ENCODE measurements around the gene NOS1.
"Not testable (repeated sequence)": the region's sequence is repeated elsewhere in the genome, so short reads cannot be mapped to it uniquely, and the experiment has no call there.

NOS1 gene

DNA sequence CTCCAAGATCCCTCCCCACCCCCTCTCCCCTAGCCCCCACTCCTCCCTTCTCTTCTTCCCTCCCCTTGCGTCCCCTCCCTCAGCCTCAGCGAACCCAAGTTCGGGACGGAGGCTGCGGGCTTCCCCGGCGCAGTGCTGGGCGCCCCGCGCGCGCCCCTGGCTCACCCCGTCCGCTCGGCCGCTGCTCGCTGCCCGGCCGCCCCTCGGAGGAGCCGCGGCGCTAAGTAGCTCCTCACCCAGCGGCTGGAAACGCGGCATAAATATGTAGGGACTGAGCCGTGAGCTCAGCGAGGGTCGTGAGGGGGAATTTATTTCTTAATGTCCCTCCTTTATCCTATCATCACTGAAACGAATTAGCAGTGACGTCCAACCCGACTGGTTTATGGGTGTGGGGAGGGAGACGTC is at the start of gene NOS1:
NOS1 (minus strand) TSS at position 280 of the 405 bp plus-strand sequence. CDS start 30,557 bp downstream, outside the sequence.
- DNase-seq (ENCODE audit: low spot score), result no peak

DNA sequence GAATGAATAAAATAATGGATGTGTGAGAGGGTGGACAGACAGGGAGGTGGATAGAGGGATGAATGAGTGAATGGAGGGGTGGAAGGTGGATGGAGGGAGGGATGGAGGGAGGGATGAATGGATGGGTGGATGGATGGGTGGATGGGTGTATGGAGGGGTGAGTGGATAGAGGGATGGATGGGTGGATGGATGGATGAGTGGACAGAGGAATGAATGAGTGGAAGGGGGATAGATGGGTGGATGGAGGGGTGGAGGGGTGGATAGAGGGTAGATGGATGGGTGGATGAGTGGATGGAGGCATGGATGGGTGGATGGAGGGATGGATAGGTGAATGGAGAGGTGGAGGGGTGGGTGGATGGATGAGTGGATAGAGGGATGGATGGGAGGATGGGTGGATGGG is 47.9 kb upstream of the NOS1 start:
- DNase-seq (ENCODE audit: low spot score), result no peak

DNA sequence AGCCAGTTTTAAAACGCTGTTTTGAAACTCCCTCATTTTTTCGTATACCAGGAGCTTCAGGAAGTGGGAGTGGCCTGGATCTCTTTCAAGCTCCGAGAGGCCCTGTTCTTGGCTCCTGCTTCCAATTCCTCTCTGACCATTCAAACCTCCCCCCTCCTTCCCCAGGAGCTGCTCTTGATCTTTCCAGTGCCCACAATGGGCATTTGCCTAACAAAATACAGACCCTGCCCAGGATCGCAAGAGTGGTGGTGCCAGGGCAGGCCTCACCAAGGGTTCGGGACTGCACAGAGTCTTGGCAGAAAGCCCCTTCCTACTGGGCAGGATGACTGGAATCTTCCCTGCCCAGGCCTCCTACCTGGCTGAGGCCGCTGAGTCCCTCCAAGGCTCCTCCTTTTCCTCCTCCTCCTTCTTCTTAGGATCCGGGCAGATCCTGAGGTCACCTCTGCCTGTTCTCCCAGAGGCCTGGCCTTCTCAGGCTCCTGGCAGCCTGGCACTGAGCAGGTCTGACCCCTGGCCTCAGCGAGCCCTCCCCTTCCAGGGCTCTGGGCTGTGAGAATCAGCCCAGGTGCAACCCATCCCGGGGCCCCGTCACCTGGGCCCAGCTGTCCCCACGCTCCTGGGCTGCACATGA is 46.9 kb upstream of the NOS1 start:
- no peak for DNase-seq (ENCODE audit: low spot score)

- DNase-seq (ENCODE audit: low spot score), result no peak
Observed at GRCh38 chr12:117404940-117405339, 43.5 kb upstream of the NOS1 start.

DNA sequence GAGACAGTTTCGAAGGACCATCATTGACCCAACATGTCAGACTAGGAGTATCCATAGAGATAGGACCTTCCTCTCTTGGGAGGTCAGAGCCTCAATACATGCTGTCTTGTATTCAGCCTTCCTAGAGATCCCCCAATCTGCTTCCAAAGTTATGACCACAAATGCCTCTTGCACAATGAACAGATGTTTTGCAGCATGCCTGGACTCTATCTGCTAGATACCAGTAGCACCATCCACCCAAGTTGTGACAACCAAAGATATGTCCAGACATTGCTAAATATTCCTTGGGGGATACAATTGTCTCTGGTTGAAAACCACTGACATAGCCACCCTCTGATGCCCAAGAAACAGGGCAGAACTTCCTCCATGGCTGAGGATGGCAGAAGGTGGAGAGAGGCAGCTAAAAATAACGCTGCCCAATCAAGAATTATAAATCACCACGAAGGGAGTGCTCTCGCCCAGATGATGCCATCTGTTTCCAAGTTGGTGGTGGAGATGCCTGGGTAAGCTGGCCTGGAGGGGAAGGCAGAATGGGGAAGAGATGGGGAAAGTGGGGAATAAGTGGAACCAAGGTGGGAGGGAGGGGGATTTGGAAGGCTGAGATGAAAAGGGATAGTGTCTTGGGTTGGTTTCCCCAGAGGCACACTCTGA is 42.9 kb upstream of the NOS1 start:
- no peak for DNase-seq (ENCODE audit: low spot score)

GRCh38 chr12:117403586-117404139 is 42.2 kb upstream of the NOS1 start:
- no peak for DNase-seq (ENCODE audit: low spot score)

- DNase-seq (ENCODE audit: low spot score), result no peak
Observed at GRCh38 chr12:117402363-117402762, 40.9 kb upstream of the NOS1 start.

DNA sequence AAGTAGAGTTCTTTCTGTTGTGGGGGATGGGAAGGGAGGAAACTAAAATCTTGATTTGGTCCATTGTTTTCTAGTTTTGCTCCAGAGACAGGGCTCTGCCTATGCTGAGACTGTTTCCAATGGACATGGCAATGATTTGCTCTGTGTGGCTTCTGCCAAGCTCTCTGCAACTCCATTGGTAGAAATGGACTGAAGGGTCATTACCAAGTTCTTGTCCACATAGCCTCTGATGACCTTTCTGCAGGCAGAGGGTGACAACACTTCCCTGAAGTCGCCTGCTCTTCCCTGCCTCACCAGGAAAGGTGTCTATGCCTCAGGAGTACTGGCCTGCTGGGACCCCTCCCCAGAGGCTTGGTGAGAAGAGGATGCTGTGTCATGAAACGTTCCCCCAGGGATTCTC is 39.5 kb upstream of the NOS1 start:
- DNase-seq (ENCODE audit: low spot score), result no peak

- DNase-seq (ENCODE audit: low spot score), result not testable (repeated sequence)
Observed at GRCh38 chr12:117398482-117398881, 37.1 kb upstream of the NOS1 start.

- DNase-seq (ENCODE audit: low spot score), result no peak
Observed at GRCh38 chr12:117395766-117396165, 34.3 kb upstream of the NOS1 start.

DNA sequence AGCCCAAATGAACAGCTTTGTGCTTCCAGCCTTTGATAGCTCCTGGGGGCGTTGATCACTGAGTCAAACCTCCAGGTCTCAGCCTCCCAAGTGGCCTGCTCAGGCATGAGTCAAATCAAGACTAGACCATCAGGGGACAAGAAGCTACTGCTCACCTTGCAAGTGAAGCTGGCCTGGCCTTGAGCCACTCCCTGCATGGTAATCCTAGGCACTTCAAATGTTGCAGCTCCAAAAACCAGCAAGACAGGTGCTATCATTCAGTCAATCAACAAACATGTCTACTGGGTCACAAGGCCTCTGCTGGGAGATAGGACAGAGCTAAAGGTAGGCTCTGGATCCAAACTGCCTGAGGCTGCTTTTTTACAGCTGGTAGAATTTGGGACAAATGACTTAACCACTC is 33.1 kb upstream of the NOS1 start:
- no peak for DNase-seq (ENCODE audit: low spot score)

DNA sequence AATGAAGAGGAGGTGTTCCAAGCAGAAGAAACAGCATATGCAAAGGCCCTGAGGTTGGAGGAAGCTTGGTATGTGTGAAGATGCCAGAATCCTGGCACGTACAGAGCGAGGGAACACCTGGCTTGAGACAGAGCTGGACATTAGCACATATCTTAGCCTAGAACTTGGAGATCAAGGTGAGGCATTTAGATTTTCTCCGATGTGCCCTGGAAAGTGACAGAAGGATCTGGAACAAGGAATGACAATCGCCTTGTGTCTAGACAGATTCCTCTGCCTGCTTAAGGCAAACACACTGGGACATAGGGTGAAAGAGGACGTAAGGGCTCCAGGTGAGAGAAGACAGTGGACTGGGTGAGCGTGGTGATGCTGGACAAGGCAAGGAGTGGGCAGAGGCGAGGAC is 32.2 kb upstream of the NOS1 start:
- no peak for DNase-seq (ENCODE audit: low spot score)

GRCh38 chr12:117390866-117391265 is 29.4 kb upstream of the NOS1 start:
- DNase-seq (ENCODE audit: low spot score), result no peak

- DNase-seq (ENCODE audit: low spot score), result no peak
Observed at GRCh38 chr12:117388951-117389446, 27.6 kb upstream of the NOS1 start.

DNA sequence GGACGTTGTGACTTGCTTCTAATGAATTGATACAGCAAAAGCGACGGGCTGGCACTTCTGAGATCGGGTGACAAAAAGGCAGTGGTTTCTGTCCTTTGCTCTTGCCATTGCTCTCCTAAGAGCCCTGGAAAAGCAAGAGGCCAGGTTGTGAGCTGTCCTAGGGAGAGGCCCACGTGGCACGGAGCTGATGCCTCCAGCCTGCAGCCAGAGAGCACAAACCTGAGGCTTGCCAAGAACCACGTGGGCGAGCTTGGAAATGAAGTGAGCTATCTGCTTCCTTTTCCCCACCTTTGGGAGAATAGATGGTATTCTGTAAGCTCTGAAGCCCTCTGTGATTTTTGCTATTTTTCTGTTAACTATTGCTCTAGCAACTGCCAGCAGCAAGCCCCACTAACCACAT is 26.4 kb upstream of the NOS1 start:
- DNase-seq (ENCODE audit: low spot score), result no peak

DNA sequence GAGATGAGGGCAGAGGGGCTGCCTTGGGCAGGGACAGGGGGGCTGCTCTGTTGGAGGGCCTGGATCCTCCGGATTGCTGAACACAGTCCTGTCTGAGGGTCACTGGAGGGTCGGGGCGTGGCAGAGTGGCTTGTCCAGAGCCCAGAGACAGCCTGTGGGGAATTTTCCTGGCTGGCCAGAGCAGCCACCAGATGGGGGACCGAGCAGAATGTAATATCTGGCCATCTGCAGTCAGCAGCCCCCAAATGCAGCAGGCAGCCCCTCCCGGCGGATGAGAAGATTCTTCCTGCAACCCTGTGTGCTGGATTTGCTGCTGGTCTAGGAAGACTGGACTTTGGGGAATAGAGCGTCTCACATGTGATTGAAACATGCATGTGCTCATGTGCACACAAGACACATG is 23.3 kb upstream of the NOS1 start:
- no peak for DNase-seq (ENCODE audit: low spot score)

GRCh38 chr12:117380083-117380482 is 18.7 kb upstream of the NOS1 start:
- DNase-seq (ENCODE audit: low spot score), result no peak

DNA sequence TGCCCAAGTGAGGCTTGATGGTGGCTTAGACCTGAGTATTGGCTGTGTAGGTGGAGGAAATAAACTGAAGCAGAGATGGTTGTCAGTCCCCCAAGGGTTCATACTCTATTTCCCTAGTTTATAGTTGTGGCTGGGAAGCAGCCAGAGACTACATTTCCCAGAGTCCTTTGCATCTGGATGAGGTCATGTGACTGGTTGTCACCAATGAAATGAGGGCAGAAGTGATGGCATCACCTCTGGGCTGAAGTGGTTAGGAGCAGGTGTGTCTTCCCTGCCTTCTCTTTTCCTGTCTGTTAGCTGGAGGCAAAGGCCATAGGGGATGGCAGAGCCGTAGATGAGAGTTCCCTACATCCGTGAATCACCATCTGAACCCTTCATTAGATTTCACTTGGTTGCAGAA is 16.3 kb upstream of the NOS1 start:
- no peak for DNase-seq (ENCODE audit: low spot score)

DNA sequence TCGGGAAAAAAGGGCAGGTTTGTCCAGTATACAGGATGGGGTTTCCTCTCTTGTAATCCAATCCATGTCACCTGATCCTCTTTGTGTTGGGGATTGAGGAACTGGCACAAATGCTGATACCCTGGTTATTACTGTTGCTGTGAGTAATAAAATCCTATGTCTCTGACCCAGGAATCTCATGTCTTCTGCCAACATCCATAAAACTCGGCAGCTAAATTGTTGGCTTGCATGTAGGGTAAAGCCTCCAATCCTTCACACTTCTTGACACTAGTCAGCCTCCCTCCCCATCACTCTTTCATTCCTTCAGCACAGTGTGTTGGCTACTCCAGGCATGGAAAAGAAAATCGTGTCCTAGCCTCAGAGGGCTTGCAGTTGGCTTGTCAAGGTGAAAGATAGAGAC is 9.2 kb upstream of the NOS1 start:
- DNase-seq (ENCODE audit: low spot score), result no peak

- DNase-seq (ENCODE audit: low spot score), result not testable (repeated sequence)
Observed at GRCh38 chr12:117370000-117370399, 8.6 kb upstream of the NOS1 start.

- DNase-seq (ENCODE audit: low spot score), result peak; percentile 69
Observed at GRCh38 chr12:117367006-117367638, 5.7 kb upstream of the NOS1 start.

GRCh38 chr12:117365049-117365616 is 3.7 kb upstream of the NOS1 start:
- no peak for DNase-seq (ENCODE audit: low spot score)

Data from hepatic stellate cell (primary cell).